ENCODE measurements around the gene WFDC11. TPM values are rescaled to one million over a fixed set of nuclear protein-coding genes. Genes with fewer than 3 reads are reported as not detected.

The WFDC11 gene
- total RNA-seq, 2 donors from 2014 or later, result not detected

DNA sequence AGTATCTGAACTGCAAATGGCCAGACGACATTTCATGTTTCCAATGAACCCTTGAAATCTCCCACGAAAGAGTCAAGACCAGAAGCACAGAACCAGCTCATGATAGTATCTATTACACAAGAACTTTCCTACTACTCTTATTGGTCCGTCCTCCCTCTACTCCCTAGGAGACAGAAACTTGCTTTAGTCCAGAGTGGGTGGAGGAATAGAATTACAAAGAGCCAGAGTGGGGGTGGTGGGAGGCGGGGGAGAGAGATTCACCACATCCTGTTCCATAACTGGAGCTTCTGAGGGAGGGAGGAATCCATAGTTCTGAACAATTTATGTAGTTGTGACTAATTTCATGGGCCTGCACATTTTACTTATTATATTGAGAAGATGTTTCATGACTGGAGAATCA is 59.0 kb downstream of the WFDC11 start:
- ATAC-seq (replicated peaks in 1 of 2) (peak; percentile 90 to 94), DNase-seq (peak; percentile 28 to 37)
- Mint-ChIP-seq H3K27ac (no peak overlapping the region), H3K9me3 (peaks cover 3% of the 10 kb centered on the region in 2 donors), H3K4me3 (peak overlapping the region in 1 of 2 donors; percentile 48), H3K27me3 (ENCODE audit: low read depth) (peaks cover 50% of the 10 kb centered on the region), H3K36me3 (ENCODE audit: insufficient read depth in 2 of 2) (peaks cover 4 to 16% of the 10 kb centered on the region in 2 donors), H3K4me1 (ENCODE audit: low read depth) (peaks cover 25% of the 10 kb centered on the region)

- Mint-ChIP-seq H3K27ac (no peak overlapping the region), H3K9me3 (peaks cover 6 to 9% of the 10 kb centered on the region in 2 donors), H3K36me3 (ENCODE audit: insufficient read depth in 2 of 2) (peaks cover 6 to 21% of the 10 kb centered on the region in 2 donors), H3K4me3 (no peak overlapping the region), H3K4me1 (ENCODE audit: low read depth) (peaks cover 27% of the 10 kb centered on the region), H3K27me3 (ENCODE audit: low read depth) (peaks cover 47% of the 10 kb centered on the region)
- DNase-seq (no peak), ATAC-seq (replicated peaks in 1 of 2) (no peak)
Observed at GRCh38 chr20:45607810-45608209, 62.2 kb downstream of the WFDC11 start.

Other genes starting within 250 kb of the WFDC11 start
- gene WFDC2, start 200.5 kb downstream of the WFDC11 start, total RNA-seq, result 1 to 10 TPM; 1.2 to 1.8 TPM
- gene SPINT3, start 154.6 kb downstream of the WFDC11 start, total RNA-seq, result not detected
- gene WFDC6, start 130.8 kb downstream of the WFDC11 start, total RNA-seq, result not detected
- gene EPPIN, start 122.8 kb downstream of the WFDC11 start, total RNA-seq, result not detected
- not detected for gene WFDC8, start 91.0 kb downstream of the WFDC11 start, total RNA-seq
- gene WFDC10A, start 40.5 kb downstream of the WFDC11 start, total RNA-seq, result not detected
- not detected for gene WFDC9, start 39.0 kb downstream of the WFDC11 start, total RNA-seq
- not detected for gene WFDC13, start 31.8 kb upstream of the WFDC11 start, total RNA-seq
- gene WFDC10B, start 34.8 kb upstream of the WFDC11 start, total RNA-seq, result not detected
- not detected for gene SPINT4, start 52.1 kb upstream of the WFDC11 start, total RNA-seq
- gene WFDC3, start 121.6 kb upstream of the WFDC11 start, total RNA-seq, result under 1 TPM in 1 of 2 donors, not detected in 1; 0.67 TPM
- 10 to 100 TPM; 35.0 to 36.3 TPM for gene DNTTIP1, start 121.7 kb upstream of the WFDC11 start, total RNA-seq
- gene UBE2C, start 142.4 kb upstream of the WFDC11 start, total RNA-seq, result 100 to 1,000 TPM; 171 to 197 TPM
- gene TNNC2, start 157.1 kb upstream of the WFDC11 start, total RNA-seq, result under 1 TPM in 1 of 2 donors, not detected in 1; 0.49 TPM
- 1 to 10 TPM; 1.8 to 2.4 TPM for gene SNX21, start 163.6 kb upstream of the WFDC11 start, total RNA-seq
- 10 to 100 TPM; 27.9 to 34.3 TPM for gene ACOT8, start 187.2 kb upstream of the WFDC11 start, total RNA-seq
- 1 to 10 TPM; 6.5 to 6.7 TPM for gene ZSWIM3, start 187.4 kb upstream of the WFDC11 start, total RNA-seq
- 10 to 100 TPM; 11.4 to 13.9 TPM for gene ZSWIM1, start 211.0 kb upstream of the WFDC11 start, total RNA-seq
- gene SPATA25, start 217.4 kb upstream of the WFDC11 start, total RNA-seq, result under 1 TPM; 0.46 to 0.90 TPM
- gene NEURL2, start 221.0 kb upstream of the WFDC11 start, total RNA-seq, result 1 to 10 TPM; 2.1 to 3.2 TPM
- 10 to 100 TPM; 37.0 to 59.1 TPM for gene CTSA, start 221.1 kb upstream of the WFDC11 start, total RNA-seq
- 10 to 100 TPM in 1 of 2 donors, 1 to 10 TPM in 1; 8.9 to 18.0 TPM for gene PLTP, start 241.9 kb upstream of the WFDC11 start, total RNA-seq

All from activated T-cell treated with anti-CD3 and anti-CD28 coated beads, Interleukin-2, amount 50 U/mL, for 72 hours (primary cell).